ENCODE data around the gene HEATR5A. TPM values are rescaled to one million over a fixed set of nuclear protein-coding genes. Genes with fewer than 3 reads are reported as not detected.

Gene HEATR5A
- polyA plus RNA-seq, 3 donors = 13.1 to 21.0 (median 16.8) TPM

DNA sequence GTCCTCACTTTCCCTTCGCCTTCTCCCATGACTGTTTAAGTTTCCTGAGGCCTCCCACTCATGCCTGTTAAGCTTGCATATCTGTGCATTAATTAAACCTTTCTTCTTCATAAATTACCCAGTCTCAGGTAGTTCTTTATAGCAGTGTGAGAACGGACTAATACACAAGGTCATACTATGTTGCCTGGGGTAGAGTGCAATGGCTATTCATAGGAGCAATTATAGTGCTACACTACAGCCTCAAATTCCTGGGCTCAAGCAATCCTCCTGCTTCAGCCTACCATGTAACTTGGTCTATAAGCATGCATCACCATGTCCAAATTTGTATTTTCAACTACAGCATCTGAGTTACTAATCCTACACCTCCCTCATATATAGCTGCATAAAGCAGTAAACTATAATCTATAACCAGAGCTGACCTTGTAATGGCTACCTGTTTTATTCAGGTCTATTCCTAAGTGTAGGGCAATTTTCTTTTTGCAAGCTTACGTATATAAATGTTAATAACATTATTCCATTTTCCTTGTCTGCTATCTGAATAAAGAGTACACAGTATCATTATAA is 18.9 kb downstream of the HEATR5A start:
- H3K36me3 Mint-ChIP-seq = peaks cover 51 to 70% of the 10 kb centered on the region in 2 donors
- Histone ChIP-seq H3K27me3 (ENCODE audit: control insufficient read depth in 2 of 2, insufficient read depth in 2 of 2, low read length in 2 of 2) (no peaks in the 10 kb centered on the region), H3K4me1 (ENCODE audit: control insufficient read depth in 1 of 2, insufficient read depth in 2 of 2, low read length in 2 of 2) (no peaks in the 10 kb centered on the region), H2AFZ (ENCODE audit: insufficient read depth, low read depth, low read length, poor library complexity, severe bottlenecking) (no peak overlapping the region), H3K9ac (ENCODE audit: insufficient read depth, low read length, poor library complexity, severe bottlenecking) (no peak overlapping the region), H3K9me3 (replicated peaks in 1 of 2; ENCODE audit: control insufficient read depth in 1 of 2, insufficient read depth in 1 of 2, low read length in 2 of 2) (no peaks in the 10 kb centered on the region), H3K36me3 (replicated peaks in 1 of 2; ENCODE audit: control insufficient read depth in 1 of 2, insufficient read depth in 2 of 2, low read length in 2 of 2) (peaks cover 59 to 73% of the 10 kb centered on the region in 2 donors), H3K79me2 (ENCODE audit: insufficient read depth, low read length) (peaks cover 38% of the 10 kb centered on the region), H3K27ac (ENCODE audit: low read depth in 1 of 2, low read length in 2 of 2) (no peak overlapping the region), H3K4me2 (replicated peaks; ENCODE audit: extremely low read depth, low read length, poor library complexity, severe bottlenecking) (no peak overlapping the region), H4K20me1 (ENCODE audit: insufficient read depth, low read length) (peaks cover 13% of the 10 kb centered on the region), H3K4me3 (replicated peaks in 1 of 3; ENCODE audit: low read depth in 2 of 3, low read length in 3 of 3) (no peak overlapping the region)
- H3K4me3 Mint-ChIP-seq = no peak overlapping the region
- peaks cover under 1% of the 10 kb centered on the region for H3K4me1 Mint-ChIP-seq
- TF ChIP-seq, protein P1, sequence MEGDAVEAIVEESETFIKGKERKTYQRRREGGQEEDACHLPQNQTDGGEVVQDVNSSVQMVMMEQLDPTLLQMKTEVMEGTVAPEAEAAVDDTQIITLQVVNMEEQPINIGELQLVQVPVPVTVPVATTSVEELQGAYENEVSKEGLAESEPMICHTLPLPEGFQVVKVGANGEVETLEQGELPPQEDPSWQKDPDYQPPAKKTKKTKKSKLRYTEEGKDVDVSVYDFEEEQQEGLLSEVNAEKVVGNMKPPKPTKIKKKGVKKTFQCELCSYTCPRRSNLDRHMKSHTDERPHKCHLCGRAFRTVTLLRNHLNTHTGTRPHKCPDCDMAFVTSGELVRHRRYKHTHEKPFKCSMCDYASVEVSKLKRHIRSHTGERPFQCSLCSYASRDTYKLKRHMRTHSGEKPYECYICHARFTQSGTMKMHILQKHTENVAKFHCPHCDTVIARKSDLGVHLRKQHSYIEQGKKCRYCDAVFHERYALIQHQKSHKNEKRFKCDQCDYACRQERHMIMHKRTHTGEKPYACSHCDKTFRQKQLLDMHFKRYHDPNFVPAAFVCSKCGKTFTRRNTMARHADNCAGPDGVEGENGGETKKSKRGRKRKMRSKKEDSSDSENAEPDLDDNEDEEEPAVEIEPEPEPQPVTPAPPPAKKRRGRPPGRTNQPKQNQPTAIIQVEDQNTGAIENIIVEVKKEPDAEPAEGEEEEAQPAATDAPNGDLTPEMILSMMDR (IDR thresholded peaks at IDR 0.05) = no peak
- H3K27me3 Mint-ChIP-seq (ENCODE audit: low read depth in 3 of 3) = peaks cover 0 to under 1% (median 0%) of the 10 kb centered on the region in 3 donors
- H3K9me3 Mint-ChIP-seq = no peaks in the 10 kb centered on the region
- WGBS (ENCODE audit: insufficient coverage) = no CpG with 5 or more reads among the region's 3 CpGs
- no peak overlapping the region for H3K27ac Mint-ChIP-seq
- no peak for DNase-seq
- intact Hi-C loops (cut with micrococcal nuclease) = no loop called here

DNA sequence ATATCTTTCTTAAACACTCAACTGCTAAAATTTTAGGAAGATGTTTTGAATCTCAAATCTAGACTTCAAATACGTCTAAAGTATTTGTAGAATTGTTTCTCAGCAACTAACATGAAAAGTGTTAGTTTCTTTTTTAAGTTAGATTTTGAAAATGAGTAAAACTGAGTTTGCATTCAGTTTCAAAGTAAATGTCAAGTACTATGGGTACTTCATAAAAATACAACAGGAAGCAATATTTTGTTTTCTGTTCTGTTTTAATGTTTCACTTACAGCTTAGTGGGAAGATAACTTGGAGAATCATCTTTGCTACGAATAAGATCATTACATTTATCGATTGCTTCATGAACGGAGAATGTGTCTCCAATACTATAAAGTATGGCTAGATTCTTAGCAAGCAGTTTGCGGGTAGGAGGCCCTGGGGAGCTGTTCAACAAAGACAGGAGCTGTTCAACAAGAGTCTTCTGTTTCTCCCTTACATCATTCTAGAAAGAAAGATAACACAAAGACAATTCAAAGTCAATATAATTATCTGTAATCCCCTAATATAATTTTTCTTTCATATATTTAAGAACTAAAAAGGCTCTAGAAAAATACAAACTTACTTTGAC is 20.2 kb downstream of the HEATR5A start:
- no peaks in the 10 kb centered on the region for H3K9me3 ChIP-seq (replicated peaks in 1 of 2; ENCODE audit: control insufficient read depth in 1 of 2, insufficient read depth in 1 of 2, low read length in 2 of 2)
- H3K27ac ChIP-seq (ENCODE audit: low read depth in 1 of 2, low read length in 2 of 2) = no peak overlapping the region
- no peaks in the 10 kb centered on the region for H3K4me1 ChIP-seq (ENCODE audit: control insufficient read depth in 1 of 2, insufficient read depth in 2 of 2, low read length in 2 of 2)
- H3K79me2 ChIP-seq (ENCODE audit: insufficient read depth, low read length) = peaks cover 24% of the 10 kb centered on the region
- no peak for DNase-seq
- H3K4me3 ChIP-seq (replicated peaks in 1 of 3; ENCODE audit: low read depth in 2 of 3, low read length in 3 of 3) = no peak overlapping the region
- H3K9ac ChIP-seq (ENCODE audit: insufficient read depth, low read length, poor library complexity, severe bottlenecking) = no peak overlapping the region
- H3K27me3 ChIP-seq (ENCODE audit: control insufficient read depth in 2 of 2, insufficient read depth in 2 of 2, low read length in 2 of 2) = no peaks in the 10 kb centered on the region
- Mint-ChIP-seq H3K4me1 (no peaks in the 10 kb centered on the region), H3K27ac (no peak overlapping the region), H3K4me3 (no peak overlapping the region), H3K9me3 (no peaks in the 10 kb centered on the region), H3K36me3 (peaks cover 58 to 77% of the 10 kb centered on the region in 2 donors), H3K27me3 (ENCODE audit: low read depth in 3 of 3) (no peaks in the 10 kb centered on the region)
- peaks cover 64 to 86% of the 10 kb centered on the region in 2 donors for H3K36me3 ChIP-seq (replicated peaks in 1 of 2; ENCODE audit: control insufficient read depth in 1 of 2, insufficient read depth in 2 of 2, low read length in 2 of 2)
- no peak overlapping the region for H2AFZ ChIP-seq (ENCODE audit: insufficient read depth, low read depth, low read length, poor library complexity, severe bottlenecking)
- TF ChIP-seq, protein P1 (IDR thresholded peaks at IDR 0.05) = no peak
- peaks cover 13% of the 10 kb centered on the region for H4K20me1 ChIP-seq (ENCODE audit: insufficient read depth, low read length)
- WGBS (ENCODE audit: insufficient coverage) = 100% methylated on average over 2 of the region's 5 CpGs
- no peak overlapping the region for H3K4me2 ChIP-seq (replicated peaks; ENCODE audit: extremely low read depth, low read length, poor library complexity, severe bottlenecking)
- intact Hi-C loops (cut with micrococcal nuclease) = no loop called here

Measured in CD14-positive monocyte (primary cell).